Upper lobe of right lung (tissue), 1 donor: ENCODE measurements around the gene MUC3A. TPM values are rescaled to one million over a fixed set of nuclear protein-coding genes. Genes with fewer than 3 reads are reported as not detected.
A peak's percentile ranks its signal among the peaks of the same experiment; 100 is the strongest.

Source experiments
- ATAC-seq: fragments of 200-7000 bp; cut with Tn5 transposase; one replicate; pipeline ENCODE4 v1.9.1; 2020; ENCODE audit warnings: mild to moderate bottlenecking, moderate library complexity
- DNase-seq: peaks from one replicate; pipeline ENCODE4 v3.0.0-alpha.2; 2020
- H3K27ac ChIP-seq: fragments of 200-600 bp; one replicate; pipeline ENCODE4 v1.8.0; 2022
- H3K27me3 ChIP-seq: fragments of 200-600 bp; one replicate; pipeline ENCODE4 v1.8.0; 2022; ENCODE audit warnings: mild to moderate bottlenecking
- H3K36me3 ChIP-seq: fragments of 200-600 bp; one replicate; pipeline ENCODE4 v1.8.0; 2022
- H3K4me1 ChIP-seq: fragments of 200-600 bp; one replicate; pipeline ENCODE4 v1.8.0; 2022
- H3K4me3 ChIP-seq: fragments of 200-600 bp; one replicate; pipeline ENCODE4 v1.8.0; 2022; ENCODE audit warnings: mild to moderate bottlenecking
- H3K9me3 ChIP-seq: fragments of 200-600 bp; one replicate; pipeline ENCODE4 v1.8.0; 2022
- CTCF ChIP-seq: fragments of 200-600 bp; IDR thresholded peaks from one replicate; pipeline ENCODE4 v1.8.0; 2022; ENCODE audit warnings: antibody characterized with exemption
- intact Hi-C: fragments of 100-400 bp; cut with DNase I; formaldehyde crosslinking; loops from one replicate; pipeline ENCODE4 v1.11.0; 2022
- total RNA-seq: library from RNA; stranded (reverse); fragmentation: NEBNext Ultra II Directional; extraction: Animal tissue kit (Norgen Biotek cat#: 25700); gene quantifications from one replicate; pipeline ENCODE4 v1.2.1, GENCODE V29; 2021
- donor health status: DM: no; HTN: yes; CAD: no; lungs with severe emphysema.

Gene MUC3A
- total RNA-seq, 1 donor from 2014 or later, result 2.7 TPM

GRCh38 chr7:100963386-100963785 is 14.1 kb downstream of the MUC3A start:
- no peak for ATAC-seq
- TF ChIP-seq CTCF, result no peak
- Histone ChIP-seq H3K4me1 (peaks cover 12% of the 10 kb centered on the region), H3K9me3 (no peaks in the 10 kb centered on the region), H3K4me3 (no peak overlapping the region), H3K27me3 (peaks cover 60% of the 10 kb centered on the region), H3K36me3 (no peaks in the 10 kb centered on the region), H3K27ac (no peak overlapping the region)
- intact Hi-C loops, result no loop called here
- no peak for DNase-seq

- Histone ChIP-seq H3K4me1 (peaks cover 12% of the 10 kb centered on the region), H3K9me3 (no peaks in the 10 kb centered on the region), H3K36me3 (no peaks in the 10 kb centered on the region), H3K27me3 (peaks cover 65% of the 10 kb centered on the region), H3K4me3 (no peak overlapping the region), H3K27ac (no peak overlapping the region)
- TF ChIP-seq CTCF, result no peak
- intact Hi-C loops, result no loop called here
- DNase-seq (no peak), ATAC-seq (no peak)
Observed at GRCh38 chr7:100963874-100964273, 14.5 kb downstream of the MUC3A start.

GRCh38 chr7:100964630-100965029 is 15.3 kb downstream of the MUC3A start:
- Histone ChIP-seq H3K27me3 (peaks cover 72% of the 10 kb centered on the region), H3K36me3 (no peaks in the 10 kb centered on the region), H3K27ac (no peak overlapping the region), H3K9me3 (no peaks in the 10 kb centered on the region), H3K4me1 (peaks cover 12% of the 10 kb centered on the region), H3K4me3 (no peak overlapping the region)
- no peak for DNase-seq
- intact Hi-C loops, result no loop called here
- no peak for ATAC-seq
- no peak for TF ChIP-seq CTCF

- TF ChIP-seq CTCF, result no peak
- intact Hi-C loops, result no loop called here
- H3K4me3 ChIP-seq, result peak overlapping the region; percentile 35
Observed at GRCh38 chr7:100965045-100965722, 15.8 kb downstream of the MUC3A start.

GRCh38 chr7:100965723-100966541 is 16.6 kb downstream of the MUC3A start:
- Histone ChIP-seq H3K4me1 (peaks cover 12% of the 10 kb centered on the region), H3K27me3 (peaks cover 71% of the 10 kb centered on the region), H3K9me3 (no peaks in the 10 kb centered on the region), H3K4me3 (peak overlapping the region; percentile 35), H3K36me3 (no peaks in the 10 kb centered on the region), H3K27ac (no peak overlapping the region)
- TF ChIP-seq CTCF, result peak; percentile 67
- peak; percentile 91 for DNase-seq
- peak; percentile 88 for ATAC-seq
- intact Hi-C loops, result no loop called here

More at GRCh38 chr7:100965045-100965722, 15.8 kb downstream of the MUC3A start:
- H3K9me3 ChIP-seq, result no peaks in the 10 kb centered on the region
- no peaks in the 10 kb centered on the region for H3K36me3 ChIP-seq
- ATAC-seq (no peak), DNase-seq (no peak)
- H3K27ac ChIP-seq, result no peak overlapping the region
- peaks cover 75% of the 10 kb centered on the region for H3K27me3 ChIP-seq
- H3K4me1 ChIP-seq, result peaks cover 12% of the 10 kb centered on the region
